Ascending aorta (tissue), 2 donors: ENCODE data around the gene SERAC1. TPM values are rescaled to one million over a fixed set of nuclear protein-coding genes. Genes with fewer than 3 reads are reported as not detected.

ENCODE experiments used
- DNase-seq, 2 donors: peaks; one replicate each; pipeline ENCODE4 v3.0.0-alpha.2; 2019; ENCODE audit warnings: low spot score in 2 of 2
- H3K27ac ChIP-seq, 2 donors: fragments of 200-600 bp; sonication (generic); one replicate each; pipeline ENCODE4 v1.5.1; 2016 to 2017; ENCODE audit warnings: mild to moderate bottlenecking in 1 of 2
- H3K27me3 ChIP-seq: fragments of 200-600 bp; sonication (generic); one replicate; pipeline ENCODE4 v1.5.1; 2017
- H3K36me3 ChIP-seq, 2 donors: fragments of 200-600 bp; sonication (generic); one replicate each; pipeline ENCODE4 v1.5.1; 2016
- H3K4me1 ChIP-seq, 2 donors: fragments of 200-600 bp; sonication (generic); one replicate each; pipeline ENCODE4 v1.5.1; 2016 to 2017; ENCODE audit warnings: mild to moderate bottlenecking in 1 of 2
- H3K4me3 ChIP-seq, 2 donors: fragments of 200-600 bp; sonication (generic); one replicate each; pipeline ENCODE4 v1.5.1; 2016 to 2017; ENCODE audit warnings: mild to moderate bottlenecking in 1 of 2
- H3K9me3 ChIP-seq, 2 donors: fragments of 200-600 bp; sonication (generic); one replicate each; pipeline ENCODE4 v1.5.1; 2016
- intact Hi-C: fragments of 100-400 bp; cut with DNase I; formaldehyde crosslinking; loops from one replicate; pipeline ENCODE4 v1.15.1; 2023
- total RNA-seq: library from RNA; depleted of rRNA; stranded (reverse); fragments of >200 nt; gene quantifications from one replicate; pipeline ENCODE4 v1.1.0, GENCODE V29; 2016
- TF ChIP-seq, protein P1 (sequence below), 3 experiments: fragments of 200-600 bp in 2 of 3; fragments of 450-650 bp in 1 of 3; sonication (generic) in 2 of 3; IDR thresholded peaks; one replicate each; pipeline ENCODE4 v1.5.1; 2016 to 2019; ENCODE audit warnings: antibody characterized with exemption in 3 of 3, mild to moderate bottlenecking in 1 of 3, moderate library complexity in 1 of 3

The SERAC1 gene
- total RNA-seq, 1 donor from 2014 or later, result 9.3 TPM

DNA sequence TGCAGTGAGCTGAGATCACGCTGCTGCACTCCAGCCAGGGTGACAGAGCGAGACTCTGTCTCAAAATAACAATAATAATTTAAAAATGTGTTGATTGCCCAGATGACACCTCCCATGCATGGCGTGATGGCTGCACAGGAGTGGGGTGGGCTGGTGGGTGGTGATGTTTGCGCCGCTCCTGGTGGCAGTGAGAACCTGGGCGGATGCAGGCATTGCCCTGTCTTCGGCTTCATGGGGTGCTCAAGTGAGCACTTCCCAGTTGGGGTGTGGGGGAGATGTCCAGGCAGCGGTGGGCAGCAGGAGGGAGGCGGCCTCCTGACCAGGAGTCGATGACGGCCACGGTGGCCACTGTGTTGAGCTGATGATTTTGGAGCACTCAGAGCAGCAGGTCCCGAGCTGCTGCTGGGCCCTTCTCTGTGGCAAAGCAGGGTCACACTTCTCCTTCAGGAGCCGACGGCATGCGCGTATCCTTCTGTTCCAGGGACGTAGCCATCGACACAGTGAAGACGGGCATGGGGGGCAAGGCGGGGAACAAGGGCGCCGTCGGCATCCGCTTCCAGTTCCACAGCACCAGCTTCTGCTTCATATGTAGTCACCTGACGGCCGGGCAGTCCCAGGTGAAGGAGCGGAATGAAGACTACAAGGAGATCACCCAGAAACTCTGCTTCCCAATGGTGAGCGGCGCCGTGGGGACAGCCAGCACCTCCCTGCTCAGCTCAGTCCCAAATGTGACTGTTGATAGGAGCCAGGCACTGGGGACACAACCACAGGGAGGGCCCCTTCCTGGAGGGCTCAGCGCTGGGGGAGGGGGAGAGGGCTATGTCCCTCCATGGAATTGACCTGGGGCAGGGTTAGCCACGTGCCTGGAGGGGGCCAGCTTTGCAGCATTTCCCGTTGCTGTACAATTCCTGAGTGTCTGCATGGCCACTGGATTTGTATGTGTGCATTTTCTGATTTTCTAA lies 96.7 kb downstream of the SERAC1 start:
- peak overlapping the region; percentile 26 to 72 for H3K27ac ChIP-seq
- TF ChIP-seq, protein P1, sequence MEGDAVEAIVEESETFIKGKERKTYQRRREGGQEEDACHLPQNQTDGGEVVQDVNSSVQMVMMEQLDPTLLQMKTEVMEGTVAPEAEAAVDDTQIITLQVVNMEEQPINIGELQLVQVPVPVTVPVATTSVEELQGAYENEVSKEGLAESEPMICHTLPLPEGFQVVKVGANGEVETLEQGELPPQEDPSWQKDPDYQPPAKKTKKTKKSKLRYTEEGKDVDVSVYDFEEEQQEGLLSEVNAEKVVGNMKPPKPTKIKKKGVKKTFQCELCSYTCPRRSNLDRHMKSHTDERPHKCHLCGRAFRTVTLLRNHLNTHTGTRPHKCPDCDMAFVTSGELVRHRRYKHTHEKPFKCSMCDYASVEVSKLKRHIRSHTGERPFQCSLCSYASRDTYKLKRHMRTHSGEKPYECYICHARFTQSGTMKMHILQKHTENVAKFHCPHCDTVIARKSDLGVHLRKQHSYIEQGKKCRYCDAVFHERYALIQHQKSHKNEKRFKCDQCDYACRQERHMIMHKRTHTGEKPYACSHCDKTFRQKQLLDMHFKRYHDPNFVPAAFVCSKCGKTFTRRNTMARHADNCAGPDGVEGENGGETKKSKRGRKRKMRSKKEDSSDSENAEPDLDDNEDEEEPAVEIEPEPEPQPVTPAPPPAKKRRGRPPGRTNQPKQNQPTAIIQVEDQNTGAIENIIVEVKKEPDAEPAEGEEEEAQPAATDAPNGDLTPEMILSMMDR (IDR thresholded peaks at IDR 0.05), result no peak
- no peaks in the 10 kb centered on the region for H3K27me3 ChIP-seq
- no peak for DNase-seq
- H3K4me3 ChIP-seq, result no peak overlapping the region
- peaks cover 17 to 52% of the 10 kb centered on the region in 2 donors for H3K36me3 ChIP-seq
- H3K9me3 ChIP-seq, result no peaks in the 10 kb centered on the region
- intact Hi-C loops, result loop anchor here (1.0 to 5.0 kb wide), 4 partner anchors 90 to 314 kb away; partner anchors contain the start of genes SNX9 and SYNJ2
- peaks cover 0 to 11% of the 10 kb centered on the region in 2 donors for H3K4me1 ChIP-seq

DNA sequence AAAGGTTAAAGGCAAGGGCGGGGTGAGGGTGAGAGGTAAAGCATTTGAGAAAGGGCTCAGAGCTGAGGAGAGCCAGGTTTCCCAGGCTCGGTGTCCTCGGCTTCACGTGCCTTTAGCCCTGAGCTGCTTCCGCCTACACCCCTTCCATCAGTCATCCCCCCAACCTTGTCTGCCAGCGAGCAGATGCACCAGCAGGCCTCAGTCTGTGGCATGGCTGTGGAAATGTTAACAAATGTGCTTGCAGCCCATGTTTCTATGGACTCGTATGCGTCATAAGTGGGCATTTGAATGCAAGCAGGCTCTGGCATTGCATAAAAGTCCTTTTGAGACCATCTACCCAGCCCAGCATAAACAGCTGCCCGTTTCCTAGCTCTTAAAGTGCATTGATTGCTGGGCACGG lies 97.5 kb downstream of the SERAC1 start:
- no peaks in the 10 kb centered on the region for H3K9me3 ChIP-seq
- peak overlapping the region; percentile 68 to 72 for H3K27ac ChIP-seq
- H3K4me1 ChIP-seq, result peaks cover 0 to 11% of the 10 kb centered on the region in 2 donors
- H3K36me3 ChIP-seq, result peaks cover 13 to 50% of the 10 kb centered on the region in 2 donors
- intact Hi-C loops, result loop anchor here (5.0 kb wide), 3 partner anchors 168 to 313 kb away; partner anchors contain the start of gene SNX9
- DNase-seq, result no peak
- H3K27me3 ChIP-seq, result no peaks in the 10 kb centered on the region
- TF ChIP-seq, protein P1 (IDR thresholded peaks at IDR 0.05), result no peak
- H3K4me3 ChIP-seq, result no peak overlapping the region

DNA sequence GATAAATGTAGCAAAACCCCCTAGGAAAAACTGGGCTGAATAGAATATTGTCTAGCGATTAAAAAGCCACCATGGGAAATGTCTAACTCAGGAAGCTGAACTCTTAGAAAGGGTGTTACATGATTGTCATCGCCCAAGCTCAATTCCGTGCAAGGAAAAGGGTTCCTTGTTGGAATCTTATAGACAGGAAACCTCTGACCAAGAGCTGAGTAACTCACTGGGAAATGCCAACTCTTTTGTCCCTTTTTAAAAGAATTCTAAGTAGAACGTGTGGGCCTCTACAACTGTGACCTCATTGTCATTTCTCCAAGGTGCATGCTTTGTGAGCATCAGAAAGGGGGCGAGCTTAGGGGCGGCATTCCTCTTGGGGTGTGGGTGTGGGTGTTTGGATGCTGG lies 98.3 kb downstream of the SERAC1 start:
- intact Hi-C loops, result loop anchor here (2.0 to 10.0 kb wide), 5 partner anchors 29 to 425 kb away; partner anchors contain the start of gene SNX9
- no peak for DNase-seq
- no peaks in the 10 kb centered on the region for H3K27me3 ChIP-seq
- peak overlapping the region; percentile 68 to 72 for H3K27ac ChIP-seq
- no peak overlapping the region for H3K4me3 ChIP-seq
- peaks cover 13 to 52% of the 10 kb centered on the region in 2 donors for H3K36me3 ChIP-seq
- no peaks in the 10 kb centered on the region for H3K9me3 ChIP-seq
- TF ChIP-seq, protein P1 (IDR thresholded peaks at IDR 0.05), result no peak
- peaks cover 0 to 11% of the 10 kb centered on the region in 2 donors for H3K4me1 ChIP-seq

DNA sequence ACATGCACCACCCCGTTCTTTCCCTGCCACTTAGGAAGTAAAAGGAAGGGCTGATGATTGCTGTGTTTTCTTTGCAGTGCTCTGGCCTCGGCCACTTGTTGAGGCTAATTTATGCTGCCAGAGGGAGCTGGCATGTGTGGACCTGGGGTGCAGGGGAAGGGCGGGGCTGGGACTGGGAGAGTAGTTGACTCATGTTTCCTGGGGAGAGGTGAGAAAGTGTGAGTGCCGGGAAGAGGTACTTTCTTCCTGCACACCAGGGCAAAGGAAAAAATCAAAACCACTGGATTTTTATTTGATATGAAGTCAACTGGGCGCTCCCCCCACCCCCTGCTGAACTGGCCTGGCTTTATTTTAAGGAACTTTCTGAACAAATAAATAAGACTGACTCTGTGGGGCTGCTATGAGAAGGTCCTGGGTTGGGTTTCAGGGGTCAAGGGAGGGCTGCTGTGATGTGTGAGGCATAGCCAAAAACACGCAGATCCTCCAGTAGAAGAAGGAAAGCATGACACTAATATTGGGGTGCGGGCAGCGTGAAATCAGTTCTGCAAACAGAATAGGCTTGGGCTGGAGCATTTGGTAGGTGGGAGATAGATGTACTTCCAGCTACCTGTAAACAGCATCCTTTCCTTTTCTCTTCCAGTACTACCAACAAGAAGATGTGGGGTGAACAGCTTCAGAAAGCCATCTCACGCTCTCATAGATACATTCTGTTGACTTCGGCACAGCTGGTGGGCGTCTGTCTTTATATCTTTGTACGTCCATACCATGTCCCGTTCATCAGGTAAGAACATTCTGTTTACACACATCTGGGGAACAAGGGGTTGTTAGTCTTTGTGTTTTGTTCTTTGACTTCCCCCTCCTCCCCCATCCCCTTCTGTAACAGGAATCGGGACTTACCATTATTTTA lies 98.9 kb downstream of the SERAC1 start:
- H3K27ac ChIP-seq, result peak overlapping the region; percentile 68 to 72
- peak; percentile 50 to 82 for DNase-seq

More for the DNA sequence above, 98.9 kb downstream of the SERAC1 start:
- TF ChIP-seq, protein P1 (IDR thresholded peaks at IDR 0.05), result no peak
- Histone ChIP-seq H3K36me3 (peaks cover 13 to 52% of the 10 kb centered on the region in 2 donors), H3K4me3 (no peak overlapping the region), H3K27me3 (no peaks in the 10 kb centered on the region), H3K4me1 (peaks cover 0 to 11% of the 10 kb centered on the region in 2 donors), H3K9me3 (no peaks in the 10 kb centered on the region)
- intact Hi-C loops, result loop anchor here (2.0 to 10.0 kb wide), 2 partner anchors 28 to 424 kb away; no protein-coding TSS in a partner anchor
